Activated gamma-delta T cell treated with Interleukin-2 at 50 U/mL for 16 hours (primary cell): ENCODE data around the gene LAMA1.

ENCODE experiments used
- DNase-seq: peaks from one replicate; pipeline ENCODE4 v3.0.0-alpha.2; 2020

The LAMA1 gene

GRCh38 chr18:7104649-7105048 lies 12.9 kb downstream of the LAMA1 start:
- no peak for DNase-seq

- no peak for DNase-seq
Observed at GRCh38 chr18:7102131-7102530, 15.5 kb downstream of the LAMA1 start.

GRCh38 chr18:7096838-7097237 lies 20.8 kb downstream of the LAMA1 start:
- no peak for DNase-seq

- DNase-seq: no peak
Observed at GRCh38 chr18:7094427-7094826, 23.2 kb downstream of the LAMA1 start.

- DNase-seq: no peak
Observed at GRCh38 chr18:7090771-7091170, 26.8 kb downstream of the LAMA1 start.

- DNase-seq: no peak
Observed at GRCh38 chr18:7089369-7089768, 28.2 kb downstream of the LAMA1 start.

- no peak for DNase-seq
Observed at GRCh38 chr18:7084080-7085065, 33.2 kb downstream of the LAMA1 start.

GRCh38 chr18:7082671-7083070 lies 34.9 kb downstream of the LAMA1 start:
- DNase-seq: no peak

- DNase-seq: no peak
Observed at GRCh38 chr18:7079231-7079630, 38.4 kb downstream of the LAMA1 start.

- DNase-seq: no peak
Observed at GRCh38 chr18:7072593-7072992, 45.0 kb downstream of the LAMA1 start.

- DNase-seq: no peak
Observed at GRCh38 chr18:7071600-7071999, 46.0 kb downstream of the LAMA1 start.

- no peak for DNase-seq
Observed at GRCh38 chr18:7070466-7070865, 47.1 kb downstream of the LAMA1 start.

GRCh38 chr18:7068871-7069590 lies 48.6 kb downstream of the LAMA1 start:
- DNase-seq: no peak

GRCh38 chr18:7066965-7067555 lies 50.5 kb downstream of the LAMA1 start:
- no peak for DNase-seq

GRCh38 chr18:7065736-7066135 lies 51.9 kb downstream of the LAMA1 start:
- DNase-seq: no peak

- DNase-seq: no peak
Observed at GRCh38 chr18:7064346-7064745, 53.3 kb downstream of the LAMA1 start.

GRCh38 chr18:7062811-7063210 lies 54.8 kb downstream of the LAMA1 start:
- DNase-seq: no peak

GRCh38 chr18:7062236-7062635 lies 55.4 kb downstream of the LAMA1 start:
- no peak for DNase-seq

GRCh38 chr18:7059276-7059675 lies 58.3 kb downstream of the LAMA1 start:
- DNase-seq: no peak

- no peak for DNase-seq
Observed at GRCh38 chr18:7056026-7056425, 61.6 kb downstream of the LAMA1 start.

GRCh38 chr18:7049951-7050350 lies 67.6 kb downstream of the LAMA1 start:
- no peak for DNase-seq

GRCh38 chr18:7048081-7048480 lies 69.5 kb downstream of the LAMA1 start:
- no peak for DNase-seq

- no peak for DNase-seq
Observed at GRCh38 chr18:7047336-7047735, 70.3 kb downstream of the LAMA1 start.
